ENCODE measurements around the gene LACC1. TPM values are rescaled to one million over a fixed set of nuclear protein-coding genes. Genes with fewer than 3 reads are reported as not detected.

The LACC1 gene
- total and polyA plus RNA-seq, 2 of the 13 experiments (the other 11 are each of a cell fraction or from before 2014, with no cell fraction given) = 0.92 to 1.7 TPM

DNA sequence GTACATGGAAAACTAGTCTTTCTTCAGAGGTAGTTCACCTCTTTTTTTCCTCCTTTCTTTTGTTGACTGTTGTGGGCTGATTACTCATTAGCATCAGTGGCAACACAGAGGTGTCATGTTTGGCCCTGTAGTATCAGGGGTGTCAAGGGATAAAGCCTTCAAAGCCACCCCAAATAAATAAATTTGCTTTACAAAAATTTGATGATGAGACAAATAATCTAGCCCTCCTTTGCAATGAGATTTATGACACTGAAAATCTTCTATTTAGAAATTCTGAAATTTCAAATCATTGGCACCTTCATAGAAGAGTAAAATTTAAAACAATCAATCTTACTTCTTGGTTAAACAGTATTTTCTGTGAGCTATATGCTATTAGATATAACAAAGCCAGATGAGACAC, 1.9 kb downstream of the LACC1 start:
- no peaks in the 10 kb centered on the region for H3K36me3 ChIP-seq (replicated peaks in 1 of 2; ENCODE audit: control insufficient read depth in 1 of 2, insufficient read depth in 2 of 2, low read length in 2 of 2)
- H3K4me2 ChIP-seq (ENCODE audit: low read depth, low read length) = no peak overlapping the region
- no peak overlapping the region for H3K9ac ChIP-seq (ENCODE audit: insufficient read depth, low read depth, low read length)
- in situ Hi-C loops (cut with HindIII; ENCODE audit: extremely low pct_ligation_motif_present, low pct_unique_long_range_greater_than_20kb) (no loop called here), intact Hi-C loops (cut with micrococcal nuclease; ENCODE audit: unreplicated experiment) (no loop called here)
- DNase-seq (ENCODE audit: low spot score) (no peak), ATAC-seq (no peak), FAIRE-seq (no peak)
- no peaks in the 10 kb centered on the region for H3K79me2 ChIP-seq (ENCODE audit: insufficient read depth, low read length)
- no TSS peak for BruUV-seq (replicated peaks)
- no peaks in the 10 kb centered on the region for H4K20me1 ChIP-seq (ENCODE audit: insufficient read depth, low read length)
- ChIA-PET POLR2A (no interaction called here), CTCF (ENCODE audit: low intra/inter-chr PET ratio, low total read pairs) (no interaction called here)
- TF ChIP-seq, protein P1, sequence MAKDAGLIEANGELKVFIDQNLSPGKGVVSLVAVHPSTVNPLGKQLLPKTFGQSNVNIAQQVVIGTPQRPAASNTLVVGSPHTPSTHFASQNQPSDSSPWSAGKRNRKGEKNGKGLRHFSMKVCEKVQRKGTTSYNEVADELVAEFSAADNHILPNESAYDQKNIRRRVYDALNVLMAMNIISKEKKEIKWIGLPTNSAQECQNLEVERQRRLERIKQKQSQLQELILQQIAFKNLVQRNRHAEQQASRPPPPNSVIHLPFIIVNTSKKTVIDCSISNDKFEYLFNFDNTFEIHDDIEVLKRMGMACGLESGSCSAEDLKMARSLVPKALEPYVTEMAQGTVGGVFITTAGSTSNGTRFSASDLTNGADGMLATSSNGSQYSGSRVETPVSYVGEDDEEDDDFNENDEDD (CRISPR knock-in tag; IDR thresholded peaks at IDR 0.05; ENCODE audit: borderline replicate concordance) = no peak
- TF ChIP-seq ZFX (CRISPR knock-in tag; IDR thresholded peaks at IDR 0.05; ENCODE audit: low read depth) (no peak), ISX (CRISPR knock-in tag; conservative IDR thresholded peaks at IDR 0.05) (no peak), MAFF (IDR thresholded peaks at IDR 0.05; ENCODE audit: low read depth, low read length) (peak; percentile 29; the same call in 1 of the 2 replicates), MAF1 (CRISPR knock-in tag; IDR thresholded peaks at IDR 0.05; ENCODE audit: borderline replicate concordance) (no peak), GATAD2A (CRISPR knock-in tag; IDR thresholded peaks at IDR 0.05) (no peak), FOSL2 (CRISPR knock-in tag; IDR thresholded peaks at IDR 0.05) (no peak), ZNF207 (IDR thresholded peaks at IDR 0.05; ENCODE audit: borderline replicate concordance) (no peak), ZNF337 (CRISPR knock-in tag; IDR thresholded peaks at IDR 0.05; ENCODE audit: borderline replicate concordance, low read depth) (no peak), SOX5 (CRISPR knock-in tag; IDR thresholded peaks at IDR 0.05; ENCODE audit: borderline replicate concordance) (no peak), ZNF350 (CRISPR knock-in tag; IDR thresholded peaks at IDR 0.05; ENCODE audit: borderline replicate concordance, low read depth) (no peak), ZNF879 (CRISPR knock-in tag; IDR thresholded peaks at IDR 0.05) (no peak), MAFK (conservative IDR thresholded peaks at IDR 0.05 in 1 of 2, IDR thresholded peaks at IDR 0.05 in 1 of 2; ENCODE audit: low read length in 2 of 2) (peak; percentile 47 to 52; a peak in 3 of 4 replicates), ZNF256 (CRISPR knock-in tag; conservative IDR thresholded peaks at IDR 0.05) (no peak), ELF4 (CRISPR knock-in tag; IDR thresholded peaks at IDR 0.05; ENCODE audit: borderline replicate concordance) (no peak), ZNF143 (CRISPR knock-in tag; IDR thresholded peaks at IDR 0.05) (no peak)
- TF ChIP-seq, protein P2, sequence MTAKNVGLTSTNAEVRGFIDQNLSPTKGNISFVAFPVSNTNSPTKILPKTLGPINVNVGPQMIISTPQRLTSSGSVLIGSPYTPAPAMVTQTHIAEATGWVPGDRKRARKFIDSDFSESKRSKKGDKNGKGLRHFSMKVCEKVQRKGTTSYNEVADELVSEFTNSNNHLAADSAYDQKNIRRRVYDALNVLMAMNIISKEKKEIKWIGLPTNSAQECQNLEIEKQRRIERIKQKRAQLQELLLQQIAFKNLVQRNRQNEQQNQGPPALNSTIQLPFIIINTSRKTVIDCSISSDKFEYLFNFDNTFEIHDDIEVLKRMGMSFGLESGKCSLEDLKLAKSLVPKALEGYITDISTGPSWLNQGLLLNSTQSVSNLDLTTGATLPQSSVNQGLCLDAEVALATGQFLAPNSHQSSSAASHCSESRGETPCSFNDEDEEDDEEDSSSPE (CRISPR knock-in tag; IDR thresholded peaks at IDR 0.05) = no peak
- TF ChIP-seq, protein P3, sequence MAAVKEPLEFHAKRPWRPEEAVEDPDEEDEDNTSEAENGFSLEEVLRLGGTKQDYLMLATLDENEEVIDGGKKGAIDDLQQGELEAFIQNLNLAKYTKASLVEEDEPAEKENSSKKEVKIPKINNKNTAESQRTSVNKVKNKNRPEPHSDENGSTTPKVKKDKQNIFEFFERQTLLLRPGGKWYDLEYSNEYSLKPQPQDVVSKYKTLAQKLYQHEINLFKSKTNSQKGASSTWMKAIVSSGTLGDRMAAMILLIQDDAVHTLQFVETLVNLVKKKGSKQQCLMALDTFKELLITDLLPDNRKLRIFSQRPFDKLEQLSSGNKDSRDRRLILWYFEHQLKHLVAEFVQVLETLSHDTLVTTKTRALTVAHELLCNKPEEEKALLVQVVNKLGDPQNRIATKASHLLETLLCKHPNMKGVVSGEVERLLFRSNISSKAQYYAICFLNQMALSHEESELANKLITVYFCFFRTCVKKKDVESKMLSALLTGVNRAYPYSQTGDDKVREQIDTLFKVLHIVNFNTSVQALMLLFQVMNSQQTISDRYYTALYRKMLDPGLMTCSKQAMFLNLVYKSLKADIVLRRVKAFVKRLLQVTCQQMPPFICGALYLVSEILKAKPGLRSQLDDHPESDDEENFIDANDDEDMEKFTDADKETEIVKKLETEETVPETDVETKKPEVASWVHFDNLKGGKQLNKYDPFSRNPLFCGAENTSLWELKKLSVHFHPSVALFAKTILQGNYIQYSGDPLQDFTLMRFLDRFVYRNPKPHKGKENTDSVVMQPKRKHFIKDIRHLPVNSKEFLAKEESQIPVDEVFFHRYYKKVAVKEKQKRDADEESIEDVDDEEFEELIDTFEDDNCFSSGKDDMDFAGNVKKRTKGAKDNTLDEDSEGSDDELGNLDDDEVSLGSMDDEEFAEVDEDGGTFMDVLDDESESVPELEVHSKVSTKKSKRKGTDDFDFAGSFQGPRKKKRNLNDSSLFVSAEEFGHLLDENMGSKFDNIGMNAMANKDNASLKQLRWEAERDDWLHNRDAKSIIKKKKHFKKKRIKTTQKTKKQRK (IDR thresholded peaks at IDR 0.05; ENCODE audit: low read length) = no peak
- H3K4me1 ChIP-seq (ENCODE audit: insufficient read depth, low read length) = peaks cover 20% of the 10 kb centered on the region
- peaks cover 0 to 2% of the 10 kb centered on the region in 2 experiments; a peak in 2 of 5 replicates for H3K27me3 ChIP-seq (ENCODE audit: control insufficient read depth in 1 of 2, insufficient read depth in 2 of 2, low read length in 2 of 2)
- no peak overlapping the region for H3K4me3 ChIP-seq (replicated peaks in 1 of 3; ENCODE audit: insufficient read depth in 1 of 3, low read depth in 2 of 3, low read length in 3 of 3)
- H2AFZ ChIP-seq (ENCODE audit: low read length) = no peak overlapping the region
- no peaks in the 10 kb centered on the region for H3K9me3 ChIP-seq (ENCODE audit: low read length)
- no peak overlapping the region for H3K27ac ChIP-seq (ENCODE audit: extremely low read length, insufficient read depth, low read length)

Data from HepG2 (cell line).